ENCODE data around the gene THSD4.

DNA sequence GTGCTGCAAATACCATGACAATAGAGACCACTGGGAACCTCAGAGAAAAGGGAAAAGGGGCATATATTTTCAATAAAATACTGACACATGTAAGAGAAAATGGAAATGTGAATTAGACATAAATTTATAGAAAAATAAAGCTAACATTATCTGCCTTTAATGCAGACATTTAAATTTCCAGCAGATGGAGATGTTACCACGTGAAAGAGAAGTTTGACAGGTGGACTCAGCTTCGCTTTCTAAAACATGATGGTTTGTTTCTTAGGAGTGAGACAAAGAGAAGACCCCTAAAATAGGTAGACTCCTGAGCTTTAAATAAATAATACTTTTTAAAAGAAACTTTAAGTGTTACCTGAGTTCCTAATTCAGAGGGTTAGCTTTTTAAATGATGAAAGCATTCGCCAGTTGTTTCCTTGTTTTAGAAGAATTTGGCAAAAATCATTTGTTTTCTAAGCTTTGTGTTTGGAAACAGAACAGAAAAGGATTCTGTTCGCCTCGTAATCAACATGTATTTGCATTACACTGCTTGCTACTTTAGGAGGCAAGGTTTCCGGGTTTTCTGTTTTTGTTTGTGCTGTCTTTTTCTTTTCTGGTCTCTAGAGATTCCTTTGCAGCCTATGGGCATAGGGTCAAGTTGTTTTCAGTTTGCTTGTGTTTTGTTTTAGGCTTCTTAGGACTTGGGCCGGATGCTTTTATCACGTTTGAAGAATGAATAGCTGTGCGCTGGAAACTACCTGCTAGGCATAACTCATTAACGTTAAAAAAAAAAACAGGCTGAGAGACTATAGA lies 271.4 kb downstream of the THSD4 start:
- TF ChIP-seq, protein P1, sequence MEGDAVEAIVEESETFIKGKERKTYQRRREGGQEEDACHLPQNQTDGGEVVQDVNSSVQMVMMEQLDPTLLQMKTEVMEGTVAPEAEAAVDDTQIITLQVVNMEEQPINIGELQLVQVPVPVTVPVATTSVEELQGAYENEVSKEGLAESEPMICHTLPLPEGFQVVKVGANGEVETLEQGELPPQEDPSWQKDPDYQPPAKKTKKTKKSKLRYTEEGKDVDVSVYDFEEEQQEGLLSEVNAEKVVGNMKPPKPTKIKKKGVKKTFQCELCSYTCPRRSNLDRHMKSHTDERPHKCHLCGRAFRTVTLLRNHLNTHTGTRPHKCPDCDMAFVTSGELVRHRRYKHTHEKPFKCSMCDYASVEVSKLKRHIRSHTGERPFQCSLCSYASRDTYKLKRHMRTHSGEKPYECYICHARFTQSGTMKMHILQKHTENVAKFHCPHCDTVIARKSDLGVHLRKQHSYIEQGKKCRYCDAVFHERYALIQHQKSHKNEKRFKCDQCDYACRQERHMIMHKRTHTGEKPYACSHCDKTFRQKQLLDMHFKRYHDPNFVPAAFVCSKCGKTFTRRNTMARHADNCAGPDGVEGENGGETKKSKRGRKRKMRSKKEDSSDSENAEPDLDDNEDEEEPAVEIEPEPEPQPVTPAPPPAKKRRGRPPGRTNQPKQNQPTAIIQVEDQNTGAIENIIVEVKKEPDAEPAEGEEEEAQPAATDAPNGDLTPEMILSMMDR (IDR thresholded peaks at IDR 0.05) = peak; percentile 29; the same call in 1 of the 2 replicates
- TF ChIP-seq, protein P2, sequence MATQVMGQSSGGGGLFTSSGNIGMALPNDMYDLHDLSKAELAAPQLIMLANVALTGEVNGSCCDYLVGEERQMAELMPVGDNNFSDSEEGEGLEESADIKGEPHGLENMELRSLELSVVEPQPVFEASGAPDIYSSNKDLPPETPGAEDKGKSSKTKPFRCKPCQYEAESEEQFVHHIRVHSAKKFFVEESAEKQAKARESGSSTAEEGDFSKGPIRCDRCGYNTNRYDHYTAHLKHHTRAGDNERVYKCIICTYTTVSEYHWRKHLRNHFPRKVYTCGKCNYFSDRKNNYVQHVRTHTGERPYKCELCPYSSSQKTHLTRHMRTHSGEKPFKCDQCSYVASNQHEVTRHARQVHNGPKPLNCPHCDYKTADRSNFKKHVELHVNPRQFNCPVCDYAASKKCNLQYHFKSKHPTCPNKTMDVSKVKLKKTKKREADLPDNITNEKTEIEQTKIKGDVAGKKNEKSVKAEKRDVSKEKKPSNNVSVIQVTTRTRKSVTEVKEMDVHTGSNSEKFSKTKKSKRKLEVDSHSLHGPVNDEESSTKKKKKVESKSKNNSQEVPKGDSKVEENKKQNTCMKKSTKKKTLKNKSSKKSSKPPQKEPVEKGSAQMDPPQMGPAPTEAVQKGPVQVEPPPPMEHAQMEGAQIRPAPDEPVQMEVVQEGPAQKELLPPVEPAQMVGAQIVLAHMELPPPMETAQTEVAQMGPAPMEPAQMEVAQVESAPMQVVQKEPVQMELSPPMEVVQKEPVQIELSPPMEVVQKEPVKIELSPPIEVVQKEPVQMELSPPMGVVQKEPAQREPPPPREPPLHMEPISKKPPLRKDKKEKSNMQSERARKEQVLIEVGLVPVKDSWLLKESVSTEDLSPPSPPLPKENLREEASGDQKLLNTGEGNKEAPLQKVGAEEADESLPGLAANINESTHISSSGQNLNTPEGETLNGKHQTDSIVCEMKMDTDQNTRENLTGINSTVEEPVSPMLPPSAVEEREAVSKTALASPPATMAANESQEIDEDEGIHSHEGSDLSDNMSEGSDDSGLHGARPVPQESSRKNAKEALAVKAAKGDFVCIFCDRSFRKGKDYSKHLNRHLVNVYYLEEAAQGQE (IDR thresholded peaks at IDR 0.05; ENCODE audit: insufficient read depth in 1 of 2, low read depth in 2 of 2, low read length in 1 of 2) = no peak
- no peak for TF ChIP-seq POLR2AphosphoS5 (IDR thresholded peaks at IDR 0.05; ENCODE audit: low read depth, low read length)
- no peak for TF ChIP-seq SIN3A (IDR thresholded peaks at IDR 0.05; ENCODE audit: borderline replicate concordance, insufficient read depth, low read depth, low read length)
